Epithelial cell of prostate (primary cell): ENCODE results near the gene LAMB1.

Source experiments
- DNase-seq: peaks from one replicate; pipeline ENCODE4 v3.0.0-alpha.2; 2011; ENCODE audit warnings: low read depth, low spot score
- H3K27ac ChIP-seq: fragments of 450-650 bp; 2 replicates; pipeline ENCODE4 v1.5.1; 2017; ENCODE audit warnings: mild to moderate bottlenecking

LAMB1 gene

DNA sequence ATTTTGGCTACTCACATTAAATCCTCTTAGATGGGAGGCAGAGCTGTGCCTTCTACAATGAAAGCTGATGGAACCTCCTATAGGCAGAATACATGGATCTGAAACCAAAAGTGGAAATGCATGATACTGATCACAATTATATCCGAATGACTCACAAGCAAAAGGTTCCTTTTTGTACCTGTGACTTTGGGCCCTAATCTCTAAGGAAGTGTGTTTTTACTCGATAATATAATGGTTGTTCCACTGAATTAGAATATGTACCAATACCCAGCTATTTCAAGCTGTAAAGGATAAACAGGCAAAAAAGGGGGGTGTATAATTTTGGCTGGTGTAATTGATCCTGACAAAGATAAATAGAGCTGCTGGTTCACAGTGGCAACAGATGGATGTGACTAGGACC is 17.6 kb upstream of the LAMB1 start:
- no peak overlapping the region for H3K27ac ChIP-seq
- no peak for DNase-seq

DNA sequence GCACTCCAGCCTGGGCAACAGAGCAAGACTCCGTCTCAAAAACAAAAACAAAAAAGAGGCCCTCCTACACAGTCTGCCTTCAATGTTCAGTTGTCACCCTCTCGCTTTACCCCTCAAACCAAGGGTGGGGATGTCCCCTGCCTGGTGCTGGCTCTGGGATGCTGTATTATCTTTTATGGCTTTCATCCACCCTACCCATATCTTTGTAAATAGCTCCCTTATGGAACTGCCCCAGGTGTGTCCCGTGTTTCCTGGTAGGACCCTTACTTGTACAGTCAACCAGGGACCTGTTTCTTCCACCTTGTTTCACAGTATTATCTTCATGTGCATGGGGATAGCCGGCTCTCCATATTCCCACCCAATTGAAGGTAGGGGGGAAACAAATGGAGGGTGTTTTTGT is 15.7 kb upstream of the LAMB1 start:
- no peak for DNase-seq
- no peak overlapping the region for H3K27ac ChIP-seq

DNA sequence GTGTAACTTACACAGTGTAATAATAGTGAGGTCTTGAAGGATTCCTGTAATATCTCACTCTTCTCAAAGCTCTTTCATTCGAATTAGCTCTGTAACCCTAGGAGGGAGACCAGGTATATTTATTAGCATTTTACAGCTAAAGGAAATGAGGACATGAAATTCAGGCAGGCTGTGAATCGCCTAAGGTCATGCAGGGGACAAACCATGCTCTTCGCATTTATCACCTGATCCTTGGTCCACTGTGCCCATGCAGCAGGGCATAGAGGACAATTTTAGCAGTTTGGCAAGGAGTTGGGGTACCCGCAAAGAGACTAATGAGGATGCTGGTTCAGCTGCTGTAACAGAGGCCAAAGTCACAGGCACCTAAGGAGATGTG is 14.8 kb upstream of the LAMB1 start:
- H3K27ac ChIP-seq: no peak overlapping the region
- no peak for DNase-seq

DNA sequence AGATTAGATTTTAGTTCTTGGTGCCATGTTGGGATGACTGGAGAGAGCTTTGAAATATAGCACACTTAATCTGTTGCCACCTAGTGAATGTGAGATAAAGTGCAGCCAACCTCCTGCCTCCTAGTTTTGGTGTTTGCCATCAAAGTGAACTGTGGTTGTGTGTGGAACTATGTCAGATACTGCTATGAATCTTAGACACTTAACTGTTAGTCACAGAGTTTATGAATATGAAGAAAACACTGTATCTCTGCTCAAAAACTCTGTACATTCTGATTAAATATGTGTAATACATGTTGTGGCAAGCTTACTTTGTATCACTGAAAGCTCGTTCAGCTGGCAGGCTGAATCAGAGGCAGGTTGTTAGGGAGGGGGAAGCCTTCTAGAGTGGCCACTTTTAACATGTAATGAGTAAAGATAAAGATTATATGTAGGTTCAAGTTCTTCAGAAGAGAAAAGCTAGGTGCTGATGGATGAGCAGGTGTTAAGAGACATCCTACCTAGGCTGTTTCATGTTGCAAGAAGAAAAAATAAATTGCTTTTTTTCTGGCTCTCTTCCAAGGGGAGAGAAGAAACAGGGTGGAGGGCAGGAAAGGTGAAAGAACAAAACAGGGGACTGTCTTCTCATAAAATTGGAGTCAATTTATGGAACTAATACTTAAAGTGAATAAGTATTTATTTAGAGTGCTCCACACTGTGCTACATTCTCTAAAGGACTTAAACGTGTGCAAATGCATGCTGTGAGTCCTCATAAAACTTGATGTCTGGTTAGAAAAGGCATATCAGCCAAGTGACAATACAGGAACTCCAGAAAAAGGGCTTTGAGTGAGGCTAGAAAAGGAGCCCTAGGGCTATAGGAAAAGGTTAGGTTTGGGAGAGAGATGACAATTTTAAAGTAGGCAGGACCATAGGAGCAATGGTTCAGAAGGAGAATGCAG is 14.1 kb upstream of the LAMB1 start:
- DNase-seq: peak; percentile 66
- peak overlapping the region; percentile 46 for H3K27ac ChIP-seq

DNA sequence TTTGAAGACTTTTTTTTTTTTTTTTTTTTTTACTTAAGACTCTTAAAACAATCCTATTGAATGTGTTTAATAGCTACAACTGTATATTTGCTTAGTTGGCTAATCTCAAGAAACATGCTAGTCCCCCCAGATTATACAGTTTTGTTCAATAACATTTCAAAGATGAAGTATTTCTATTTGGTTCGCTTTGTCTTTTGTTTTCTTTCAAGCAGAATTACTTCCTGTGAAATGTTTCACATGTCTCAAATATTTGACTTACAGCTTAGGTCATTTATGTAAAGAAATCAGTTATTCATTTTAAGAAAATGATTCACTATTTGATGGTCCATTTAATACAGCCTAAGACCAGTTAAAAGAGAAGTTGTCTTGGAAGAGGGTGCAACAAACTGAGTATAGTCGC is 12.8 kb upstream of the LAMB1 start:
- no peak for DNase-seq
- H3K27ac ChIP-seq: peak overlapping the region; percentile 46

DNA sequence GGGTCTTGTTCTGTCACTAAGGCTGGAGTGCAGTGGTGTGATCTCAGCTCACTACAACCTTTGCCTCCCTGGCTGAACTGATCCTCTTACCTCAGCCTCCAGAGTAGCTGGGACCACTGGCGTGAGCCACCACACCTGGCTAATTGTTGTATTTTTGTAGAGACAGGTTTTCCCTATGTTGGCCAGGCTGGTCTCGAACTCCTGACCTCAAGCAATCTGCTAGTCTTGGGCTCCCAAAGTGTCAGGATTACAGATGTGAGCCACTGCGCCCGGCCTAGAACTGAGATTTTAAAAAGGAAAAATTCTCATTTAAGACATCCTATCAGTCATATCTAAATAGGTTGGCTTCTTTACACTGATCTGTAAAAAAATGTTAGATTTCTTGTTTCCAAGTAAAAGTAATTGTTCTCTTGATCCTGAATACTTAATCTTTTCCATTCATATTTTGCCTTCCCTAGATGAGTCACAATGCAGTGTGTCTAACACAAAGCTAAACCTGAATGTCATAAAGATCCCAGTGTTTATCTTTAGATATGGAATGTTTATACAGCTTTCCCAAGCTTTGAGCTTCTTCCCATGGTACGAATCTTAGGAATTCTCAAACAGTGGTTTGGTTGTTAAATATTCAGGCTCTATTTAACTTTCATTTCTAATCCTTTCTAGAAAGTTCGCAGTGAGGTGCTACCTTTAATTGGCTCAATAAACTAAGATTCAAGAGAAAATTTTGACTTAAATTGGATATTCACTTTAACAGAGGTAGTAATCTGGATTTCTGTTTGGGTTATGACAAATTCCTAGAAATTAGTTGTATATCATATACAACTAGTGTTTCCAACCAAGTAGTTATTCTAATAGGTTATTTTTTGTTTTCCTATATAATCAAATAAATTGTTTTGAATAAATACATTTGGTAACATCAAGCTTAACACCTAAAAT is 12.1 kb upstream of the LAMB1 start:
- H3K27ac ChIP-seq: peak overlapping the region; percentile 46
- DNase-seq: no peak

DNA sequence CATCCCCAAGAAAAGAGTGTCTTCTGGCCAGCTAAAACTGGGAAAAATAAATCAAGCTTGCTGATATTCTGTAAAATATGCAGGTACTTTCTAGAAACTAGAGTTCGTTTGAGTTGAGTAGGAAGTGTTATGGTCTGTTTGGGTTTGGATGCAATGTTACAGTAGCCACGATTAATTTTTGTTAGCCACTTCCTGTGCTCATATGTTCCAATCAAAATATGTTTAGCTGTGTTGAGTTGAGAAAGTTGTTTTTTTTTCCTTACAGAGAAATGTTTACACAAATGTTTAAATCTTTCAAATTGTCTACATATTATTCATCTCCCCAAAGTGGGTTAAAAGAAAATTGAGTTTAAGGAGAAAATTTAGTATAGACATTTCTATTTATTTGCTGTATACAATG is 11.3 kb upstream of the LAMB1 start:
- DNase-seq: no peak
- H3K27ac ChIP-seq: no peak overlapping the region

DNA sequence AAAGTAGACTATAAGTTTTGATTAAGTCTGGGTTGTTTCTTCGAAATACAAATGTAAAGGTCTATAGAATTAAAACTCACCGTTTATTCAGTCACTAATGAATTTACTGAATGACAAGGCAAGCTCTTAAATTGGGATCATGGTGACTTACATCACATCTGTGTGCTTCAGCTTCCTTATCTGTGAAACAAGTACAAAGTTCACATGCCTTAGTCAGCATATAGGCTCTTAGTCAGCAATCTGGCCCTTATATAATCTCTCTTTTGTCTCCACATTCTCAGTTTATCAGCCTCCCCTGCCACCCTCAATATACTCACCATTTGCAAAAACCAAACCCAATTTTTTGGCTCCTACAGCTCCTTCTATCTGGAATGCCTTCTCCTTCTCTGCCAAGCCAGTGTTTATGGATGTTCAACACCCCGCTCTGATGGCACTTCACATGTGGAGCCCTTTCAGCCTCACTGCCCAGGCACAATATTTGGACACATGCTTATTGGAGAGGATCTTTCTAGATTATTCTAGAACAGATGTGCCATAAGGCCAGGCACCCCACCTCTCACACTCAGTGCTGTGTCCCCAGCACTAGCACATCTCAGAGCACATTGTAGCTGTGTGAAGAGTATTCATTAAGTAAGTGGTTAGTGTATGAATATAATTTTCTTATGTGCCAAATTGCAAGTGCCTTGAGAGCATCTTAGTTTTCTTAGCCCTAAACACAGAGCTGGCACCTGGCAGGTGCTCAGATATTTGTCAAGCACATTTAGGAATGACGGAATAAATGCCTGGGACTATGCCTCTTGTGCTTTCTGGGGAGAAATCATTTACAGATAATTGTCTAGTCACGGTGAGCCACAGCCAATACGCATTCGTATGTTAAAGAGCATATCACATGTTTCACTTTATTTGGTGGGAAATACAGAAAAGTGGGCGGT is 9.8 kb upstream of the LAMB1 start:
- H3K27ac ChIP-seq: no peak overlapping the region
- peak; percentile 41 for DNase-seq

DNA sequence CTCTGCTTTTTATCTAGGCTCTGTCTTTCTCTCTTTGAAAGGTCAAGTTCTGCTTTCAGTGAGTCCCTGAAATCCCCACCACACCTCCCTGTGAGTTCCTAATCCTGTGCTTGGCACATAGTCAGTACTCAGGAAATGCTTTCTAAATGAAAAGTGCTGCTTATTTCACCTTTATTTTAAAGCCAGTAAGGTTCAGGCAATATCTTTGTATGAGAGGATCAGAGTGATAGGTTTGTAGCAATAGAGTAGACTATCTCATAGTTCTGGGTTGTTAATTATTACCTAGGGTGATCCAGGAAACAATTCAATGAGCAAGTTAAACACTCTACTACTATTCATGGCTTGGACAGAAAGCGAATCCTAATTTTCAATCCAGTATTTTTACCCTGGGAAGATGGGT is 7.4 kb upstream of the LAMB1 start:
- H3K27ac ChIP-seq: no peak overlapping the region
- DNase-seq: no peak

DNA sequence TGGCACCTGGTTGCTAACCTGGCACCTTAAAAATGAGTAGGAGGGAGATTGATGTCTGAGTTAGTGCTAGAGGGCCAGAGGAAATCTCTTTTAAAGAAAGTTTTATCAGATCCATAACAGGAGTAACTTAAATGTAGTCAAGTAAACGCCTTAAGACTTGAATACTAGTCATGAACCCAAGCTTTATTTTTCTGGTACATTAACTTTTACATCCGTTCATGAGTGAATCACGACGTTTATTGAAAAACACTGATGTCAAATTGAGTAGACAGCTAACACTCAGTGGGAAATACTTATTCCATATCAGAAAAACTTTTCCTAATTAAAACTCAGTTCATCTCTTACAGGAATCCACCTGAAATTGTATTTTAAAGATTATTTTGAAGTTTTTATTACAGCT is 6.9 kb upstream of the LAMB1 start:
- H3K27ac ChIP-seq: no peak overlapping the region
- DNase-seq: no peak

DNA sequence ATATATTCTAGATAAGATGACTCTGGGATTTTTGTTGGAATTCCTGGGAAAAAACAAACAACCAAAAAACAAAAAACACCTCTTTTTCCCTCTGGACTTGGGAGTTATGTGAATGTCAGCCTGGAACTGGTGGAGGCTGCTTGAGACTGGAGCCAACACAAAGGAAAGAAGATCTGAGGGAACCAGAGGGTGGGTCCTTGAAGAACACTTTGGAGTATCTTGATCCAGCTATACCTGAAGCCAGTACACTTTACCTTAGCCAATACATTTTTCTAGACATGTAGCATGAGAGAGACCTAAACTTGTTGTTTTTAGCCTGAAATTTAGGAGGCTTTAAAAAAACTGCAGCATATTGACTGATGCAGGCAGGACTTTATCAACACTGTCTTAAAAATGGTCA is 5.9 kb upstream of the LAMB1 start:
- DNase-seq: no peak
- no peak overlapping the region for H3K27ac ChIP-seq

DNA sequence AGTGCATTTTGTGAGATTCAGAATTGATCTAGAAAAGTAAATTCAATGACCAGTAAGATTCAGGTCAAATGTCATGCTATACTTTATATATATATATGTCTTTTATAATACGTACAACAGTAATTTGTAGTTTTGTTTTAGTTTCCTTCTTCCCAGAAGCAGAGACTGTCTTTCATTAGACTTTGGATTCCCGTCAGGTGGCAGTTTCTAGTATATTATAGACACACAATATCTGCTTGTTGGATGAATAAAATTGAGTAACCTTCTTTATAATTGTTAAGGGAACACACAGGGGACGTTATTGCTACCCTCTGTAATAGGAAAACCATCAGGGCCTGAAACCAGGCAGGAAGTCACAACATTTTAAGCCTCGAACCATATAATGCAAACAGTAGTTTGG is 5.3 kb upstream of the LAMB1 start:
- no peak for DNase-seq

DNA sequence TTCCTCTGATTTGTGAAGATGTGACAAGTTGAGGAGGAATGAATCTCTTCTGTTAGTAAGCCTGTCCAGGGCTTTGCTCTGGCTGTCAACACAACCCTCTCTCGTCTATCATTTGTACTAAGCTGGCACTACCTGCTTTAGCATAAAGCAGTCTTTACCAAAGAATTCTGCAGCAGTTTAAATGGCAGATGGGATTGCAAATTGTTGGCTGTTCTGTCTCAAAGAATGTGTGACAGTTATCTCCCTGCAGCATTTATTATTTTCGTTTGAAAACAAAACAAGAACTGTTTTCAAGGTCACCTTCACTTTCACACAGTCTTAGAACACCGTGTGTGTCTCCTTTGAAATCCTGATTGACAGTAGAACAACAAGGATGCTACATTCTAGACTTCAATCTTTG is 4.8 kb upstream of the LAMB1 start:
- no peak overlapping the region for H3K27ac ChIP-seq

More for the DNA sequence above, 5.3 kb upstream of the LAMB1 start:
- H3K27ac ChIP-seq: no peak overlapping the region

DNA sequence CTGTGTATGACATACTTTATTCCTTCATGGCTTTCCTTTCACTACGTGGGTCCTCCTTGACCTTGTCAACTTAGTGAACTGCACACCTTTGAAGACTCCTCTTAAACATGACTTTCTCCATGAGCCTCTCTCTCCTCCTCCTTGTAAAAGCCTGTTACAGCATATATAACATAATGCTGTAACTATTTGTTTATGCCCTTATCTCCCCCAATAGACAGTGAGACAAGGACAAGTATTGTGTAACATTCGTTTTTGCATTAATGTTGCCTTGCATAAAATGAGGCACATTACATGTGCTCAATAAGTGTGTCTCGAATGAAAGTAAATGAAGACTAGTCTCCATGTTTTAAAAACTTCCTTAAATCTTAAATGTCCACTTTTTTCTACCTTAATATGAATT is 4.3 kb upstream of the LAMB1 start:
- H3K27ac ChIP-seq: no peak overlapping the region
- DNase-seq: no peak

More for the DNA sequence above, 4.8 kb upstream of the LAMB1 start:
- DNase-seq: no peak

DNA sequence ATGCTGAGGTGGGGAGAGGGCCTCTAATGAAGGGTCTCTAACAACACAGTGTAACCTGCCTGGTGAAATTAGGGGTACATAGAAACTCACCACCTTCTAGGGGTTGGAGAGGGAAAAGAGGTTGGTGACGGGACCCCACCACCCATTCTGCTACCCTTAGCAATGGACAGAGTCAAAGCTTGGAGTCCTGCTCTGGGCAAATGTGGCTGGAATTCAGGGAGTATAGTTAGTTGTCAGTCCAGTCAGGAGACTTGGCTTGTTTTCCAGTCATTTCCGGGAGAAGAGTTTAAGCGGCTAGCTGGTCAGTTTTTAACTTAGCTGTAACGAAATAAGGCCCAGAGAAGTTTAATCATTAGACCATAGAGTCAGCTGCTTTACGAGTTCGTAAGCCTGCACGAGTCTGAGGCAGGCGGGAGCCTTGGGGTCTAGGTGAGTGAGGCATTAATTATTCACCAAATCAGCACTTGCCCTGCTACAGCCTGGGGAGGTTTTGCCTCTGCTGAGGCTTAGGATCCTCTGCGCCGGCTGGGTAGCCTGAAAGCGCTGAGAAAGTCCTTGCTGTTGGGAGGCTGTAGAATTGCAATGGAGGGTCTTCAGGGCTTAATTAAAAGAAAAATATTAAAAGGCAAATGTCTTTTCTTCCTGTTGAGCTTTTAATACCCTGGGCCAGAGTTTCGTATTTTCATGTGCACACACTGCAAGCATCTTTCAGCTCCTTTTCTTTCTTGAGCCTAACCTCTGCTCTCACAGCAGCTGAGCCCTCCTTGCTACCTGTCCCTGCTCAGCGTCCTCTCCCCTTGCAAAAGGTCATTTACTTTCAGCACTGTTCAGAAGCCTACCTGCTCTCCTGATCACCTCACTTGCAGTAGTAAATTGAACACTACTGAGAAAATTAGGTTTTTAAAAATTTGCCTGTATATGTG is 1.5 kb upstream of the LAMB1 start:
- DNase-seq: no peak
- no peak overlapping the region for H3K27ac ChIP-seq

DNA sequence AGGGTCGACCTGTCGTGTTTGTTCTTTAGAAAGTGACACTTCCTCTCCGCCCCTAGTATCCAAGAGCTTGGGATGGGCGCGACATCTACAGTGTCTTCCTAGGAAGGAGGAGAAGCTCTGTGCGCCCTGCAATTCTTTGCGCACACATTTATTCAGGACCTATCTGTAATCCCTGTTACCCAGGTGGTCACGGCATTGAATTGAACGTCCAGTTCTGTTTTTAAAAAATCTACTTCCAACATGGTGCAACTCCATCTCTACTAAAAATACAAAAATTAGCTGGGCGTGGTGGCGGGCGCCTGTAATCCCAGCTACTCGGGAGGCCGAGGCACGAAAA is 606 bp upstream of the LAMB1 start:
- no peak overlapping the region for H3K27ac ChIP-seq
- no peak for DNase-seq

DNA sequence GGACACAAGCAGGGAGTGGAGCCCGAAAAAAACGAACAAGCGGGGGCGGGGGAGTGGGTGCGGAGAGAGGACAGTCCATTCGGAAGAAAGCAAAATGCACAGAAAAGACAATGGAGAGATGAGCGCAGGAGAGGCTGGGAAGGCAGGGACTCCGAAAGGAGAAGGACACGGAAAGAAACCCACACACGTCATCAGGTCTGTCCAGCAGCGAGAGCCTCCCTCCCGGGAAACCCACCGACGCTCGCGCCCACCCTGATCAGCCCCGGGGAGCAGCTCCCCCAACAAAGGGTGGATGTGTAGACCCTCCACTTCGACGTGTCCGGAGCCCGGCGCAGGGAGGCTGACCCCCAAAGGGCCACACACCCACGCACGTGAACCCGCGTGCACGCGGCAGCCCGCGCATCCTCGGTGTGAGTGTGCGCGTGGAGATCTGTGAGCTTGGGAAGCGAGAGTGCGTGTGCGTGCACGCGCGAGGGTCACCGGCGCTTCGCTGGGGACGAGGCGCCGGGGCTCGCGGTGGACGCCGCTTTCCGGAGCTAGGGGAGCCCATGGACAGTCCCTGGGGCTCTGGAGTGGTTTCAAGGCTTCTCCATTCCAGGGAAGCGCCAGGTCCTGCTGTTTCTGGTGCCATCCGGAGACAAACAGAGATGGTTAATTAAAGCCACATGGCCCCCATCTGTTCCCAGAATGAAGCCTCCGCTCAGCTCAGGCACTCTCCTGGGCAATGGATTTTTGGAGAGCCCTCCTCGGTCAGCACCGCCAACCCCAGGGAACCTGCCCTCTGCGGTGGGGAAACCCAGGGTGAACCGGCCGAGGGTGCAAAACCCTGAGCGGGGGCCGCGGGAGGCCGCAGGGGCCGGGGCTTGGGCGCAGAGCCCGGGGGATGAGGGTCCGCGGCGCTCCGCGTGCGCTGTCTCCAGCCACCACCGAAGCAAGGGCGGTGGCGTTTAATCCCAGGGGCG is 916 bp downstream of the LAMB1 start:
- no peak for DNase-seq

More for the DNA sequence above, 916 bp downstream of the LAMB1 start:
- peak overlapping the region; percentile 90 for H3K27ac ChIP-seq
